Common myeloid progenitor, CD34-positive (primary cell): ENCODE results near the gene PDE2A.

ENCODE experiments used
- CTCF ChIA-PET: fragments of 350-600 bp; sonication (Branson Sonifier 250); formaldehyde crosslinking; loops from one replicate; lab custom pipeline; 2021; ENCODE audit warnings: antibody characterized with exemption; lab: Charles Lee
- POLR2A ChIA-PET: fragments of 350-600 bp; sonication (Branson Sonifier 250); formaldehyde crosslinking; loops from one replicate; lab custom pipeline; 2021; ENCODE audit warnings: antibody characterized with exemption; lab: Charles Lee
- DNase-seq, 3 donors: peaks; one replicate each; pipeline versions ENCODE4 v3.0.0 to v3.0.0-alpha.2; 2013
- H3K27ac ChIP-seq, 2 experiments: 1 replicate in 1 of 2; 2 replicates in 1 of 2; pipeline ENCODE4 v1.7.0; 2013; ENCODE audit warnings: inconsistent platforms in 2 of 2, low read length in 2 of 2, mild to moderate bottlenecking in 2 of 2, low read depth in 1 of 2, moderate library complexity in 1 of 2; ENCODE audit not compliant: severe bottlenecking in 2 of 2, insufficient read depth in 1 of 2, poor library complexity in 1 of 2
- H3K27me3 ChIP-seq, 5 experiments: replicated peaks in 2 of 5; 1 replicate in 3 of 5; 2 replicates in 2 of 5; pipeline versions ENCODE4 v1.6.1 to v1.7.0; 2013; ENCODE audit warnings: low read length in 4 of 5, mild to moderate bottlenecking in 2 of 5, moderate library complexity in 2 of 5, inconsistent platforms in 1 of 5; ENCODE audit not compliant: insufficient read depth in 5 of 5, control insufficient read depth in 4 of 5
- H3K36me3 ChIP-seq, 4 experiments: 1 replicate in 2 of 4; 2 replicates in 2 of 4; pipeline versions ENCODE4 v1.6.1 to v1.7.0; 2013; ENCODE audit warnings: low read length in 3 of 4, control low read depth in 1 of 4, mild to moderate bottlenecking in 1 of 4; ENCODE audit not compliant: control insufficient read depth in 4 of 4, insufficient read depth in 4 of 4
- H3K4me1 ChIP-seq, 4 experiments: 1 replicate in 3 of 4; 2 replicates in 1 of 4; pipeline versions ENCODE4 v1.6.1 to v1.7.1; 2013; ENCODE audit warnings: low read length in 3 of 4, mild to moderate bottlenecking in 3 of 4, control low read depth in 1 of 4, inconsistent platforms in 1 of 4, moderate library complexity in 1 of 4; ENCODE audit not compliant: control insufficient read depth in 4 of 4, insufficient read depth in 4 of 4; ENCODE audit errors: control extremely low read depth in 1 of 4
- H3K4me3 ChIP-seq, 7 experiments: 1 replicate in 4 of 7; 2 replicates in 3 of 7; pipeline versions ENCODE4 v1.5.1 to v1.7.0; 2013; ENCODE audit warnings: mild to moderate bottlenecking in 7 of 7, low read length in 6 of 7, moderate library complexity in 6 of 7, inconsistent platforms in 2 of 7, low read depth in 2 of 7, control low read depth in 1 of 7; ENCODE audit not compliant: insufficient read depth in 4 of 7, control insufficient read depth in 1 of 7; ENCODE audit errors: extremely low read depth in 1 of 7
- H3K9me3 ChIP-seq, 5 experiments: 1 replicate in 4 of 5; 2 replicates in 1 of 5; pipeline versions ENCODE4 v1.6.1 to v1.7.1; 2013; ENCODE audit warnings: low read length in 4 of 5, mild to moderate bottlenecking in 2 of 5, inconsistent platforms in 1 of 5, low read depth in 1 of 5, moderate library complexity in 1 of 5; ENCODE audit not compliant: control insufficient read depth in 4 of 5, insufficient read depth in 2 of 5; ENCODE audit errors: control extremely low read depth in 1 of 5
- WGBS: methylation state at CpG from one replicate; pipeline ENCODE4 v1.1.5; 2013; ENCODE audit not compliant: insufficient coverage; 5-methylcytosine and 5-hydroxymethylcytosine counted together

PDE2A gene

DNA sequence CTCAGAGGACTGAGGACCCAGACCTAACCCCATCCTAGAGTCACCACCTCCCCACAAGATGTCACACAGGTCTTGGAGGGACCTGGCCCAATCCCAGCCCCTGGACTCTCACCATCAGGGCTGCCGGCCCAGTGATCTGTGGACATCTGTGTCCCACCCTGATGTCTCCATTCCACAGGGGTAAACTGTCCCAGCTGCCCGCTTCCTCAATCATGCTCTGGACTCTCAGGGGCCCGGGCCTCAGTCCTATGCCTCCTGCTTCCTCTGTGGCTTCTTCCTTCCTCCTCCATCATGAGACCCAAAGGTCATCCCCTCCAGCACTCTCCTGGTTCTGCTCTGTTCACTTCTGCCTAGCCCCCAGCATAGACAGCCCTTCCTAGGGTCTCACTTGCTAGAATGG lies 45.8 kb upstream of the PDE2A start:
- Histone ChIP-seq H3K36me3 (peaks cover 0 to 61% (median 12%) of the 10 kb centered on the region in 4 experiments), H3K9me3 (no peaks in the 10 kb centered on the region), H3K27ac (peak overlapping the region; percentile 35 to 88), H3K4me3 (peak overlapping the region in 5 of 7 experiments; percentile 21 to 80 (median 73)), H3K4me1 (peaks cover 19 to 68% (median 58%) of the 10 kb centered on the region in 4 experiments), H3K27me3 (no peaks in the 10 kb centered on the region)
- ChIA-PET POLR2A (no interaction called here), CTCF (interaction anchor here (0.8 to 1.4 kb wide), 4 partner anchors 21 to 99 kb away, joined by 3 to 4 read pairs (median 4); no protein-coding TSS in a partner anchor)
- no peak for DNase-seq
- WGBS: 35% methylated on average over 3 of the region's 3 CpGs

DNA sequence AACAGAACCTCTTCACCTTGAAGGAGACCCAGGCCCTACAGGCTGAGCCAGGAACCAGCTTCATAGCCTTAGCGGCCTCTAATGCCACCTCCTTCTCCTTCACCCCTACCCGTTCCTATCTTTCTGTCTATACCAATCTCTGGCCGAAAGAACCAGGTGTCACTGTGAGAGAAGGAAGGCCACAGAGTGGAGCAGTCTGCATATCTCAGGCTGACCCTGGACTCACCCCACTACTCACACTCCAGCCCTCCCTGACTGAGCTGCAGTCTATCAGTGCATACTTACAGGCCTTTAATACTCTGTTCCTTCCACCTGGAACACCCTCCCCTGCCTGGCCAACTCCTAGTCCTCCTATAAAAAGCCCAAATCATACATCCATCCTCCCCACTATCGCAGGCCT lies 45.3 kb upstream of the PDE2A start:
- no peak for DNase-seq
- ChIA-PET POLR2A (no interaction called here), CTCF (interaction anchor here (1.3 to 2.6 kb wide), 2 partner anchors 9 to 129 kb away, joined by 3 to 5 read pairs; no protein-coding TSS in a partner anchor)
- Histone ChIP-seq H3K27me3 (no peaks in the 10 kb centered on the region), H3K27ac (peak overlapping the region; percentile 35 to 88), H3K36me3 (peaks cover under 1 to 62% (median 14%) of the 10 kb centered on the region in 4 experiments), H3K4me3 (peak overlapping the region in 3 of 7 experiments; percentile 21 to 80 (median 28)), H3K4me1 (peaks cover 19 to 64% (median 55%) of the 10 kb centered on the region in 4 experiments), H3K9me3 (no peaks in the 10 kb centered on the region)
- 90% methylated on average over 2 of the region's 4 CpGs for WGBS

DNA sequence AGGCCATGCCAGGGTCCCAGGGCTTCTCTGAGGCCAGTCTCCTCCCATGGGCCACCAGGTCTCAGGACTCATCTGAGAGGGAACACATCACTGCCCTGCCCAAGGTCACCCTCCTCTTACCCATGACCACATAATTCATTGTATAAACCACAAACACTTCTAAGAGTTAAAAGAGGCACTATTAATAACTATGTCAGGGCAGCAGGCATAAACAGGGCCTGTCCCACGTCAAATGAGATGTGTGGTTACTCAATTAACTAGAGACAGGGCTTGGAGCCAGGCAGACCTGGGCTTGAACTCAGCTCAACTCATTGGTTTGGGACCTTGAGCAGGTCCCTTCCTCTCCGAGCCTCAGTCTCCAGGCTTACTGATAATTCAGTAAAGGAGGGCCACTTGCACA lies 44.9 kb upstream of the PDE2A start:
- Histone ChIP-seq H3K27ac (peak overlapping the region in 1 of 2 experiments; percentile 88), H3K36me3 (peaks cover 4 to 62% (median 16%) of the 10 kb centered on the region in 4 experiments), H3K9me3 (no peaks in the 10 kb centered on the region), H3K4me1 (peaks cover 19 to 61% (median 55%) of the 10 kb centered on the region in 4 experiments), H3K27me3 (no peaks in the 10 kb centered on the region), H3K4me3 (peak overlapping the region in 1 of 7 experiments; percentile 80)
- 27% methylated on average over 2 of the region's 2 CpGs for WGBS
- peak in 2 of 3 donors; percentile 31 to 35 for DNase-seq
- POLR2A ChIA-PET: no interaction called here
- CTCF ChIA-PET: interaction anchor here (1.3 to 2.6 kb wide), 2 partner anchors 9 to 129 kb away, joined by 3 to 5 read pairs; no protein-coding TSS in a partner anchor

DNA sequence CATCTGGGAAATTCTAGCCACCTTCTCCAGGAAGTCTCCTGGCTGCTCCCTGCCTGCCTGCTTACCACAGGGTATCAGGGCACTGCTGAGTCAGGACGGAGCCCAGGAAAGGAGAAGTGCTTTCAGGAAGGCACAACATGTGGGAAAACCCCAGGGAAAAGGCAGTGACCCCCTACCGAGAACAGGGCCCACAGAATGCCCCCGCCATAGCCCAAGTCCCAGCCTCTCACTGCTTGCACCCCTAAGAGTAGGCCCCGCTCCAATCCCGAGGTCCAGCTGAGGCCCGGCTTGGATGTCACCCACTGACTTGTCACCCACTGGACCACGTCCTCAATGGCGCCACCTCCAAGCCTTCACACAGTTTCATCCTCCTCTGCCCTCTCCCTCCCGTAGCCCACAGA lies 43.9 kb upstream of the PDE2A start:
- ChIA-PET POLR2A (no interaction called here), CTCF (interaction anchor here (1.3 to 3.0 kb wide), 3 partner anchors 10 to 128 kb away, joined by 3 to 6 read pairs (median 5); no protein-coding TSS in a partner anchor)
- H3K36me3 ChIP-seq: peaks cover 4 to 57% (median 19%) of the 10 kb centered on the region in 4 experiments
- DNase-seq: no peak
- 80% methylated on average over 7 of the region's 9 CpGs for WGBS
- H3K4me1 ChIP-seq: peaks cover 16 to 53% (median 51%) of the 10 kb centered on the region in 4 experiments
- no peak overlapping the region for H3K27ac ChIP-seq
- no peaks in the 10 kb centered on the region for H3K27me3 ChIP-seq
- H3K9me3 ChIP-seq: no peaks in the 10 kb centered on the region
- H3K4me3 ChIP-seq: no peak overlapping the region

GRCh38 chr11:72716788-72717435 lies 42.7 kb upstream of the PDE2A start:
- peaks cover 4 to 68% (median 25%) of the 10 kb centered on the region in 4 experiments for H3K36me3 ChIP-seq
- no peak overlapping the region for H3K27ac ChIP-seq
- ChIA-PET POLR2A (no interaction called here), CTCF (interaction anchor here (0.6 to 3.0 kb wide), 7 partner anchors 8 to 186 kb away, joined by 3 to 7 read pairs (median 5); no protein-coding TSS in a partner anchor)
- DNase-seq: no peak
- no peak overlapping the region for H3K4me3 ChIP-seq
- WGBS: 92% methylated on average over 14 of the region's 14 CpGs
- no peaks in the 10 kb centered on the region for H3K9me3 ChIP-seq
- peaks cover 12 to 41% (median 41%) of the 10 kb centered on the region in 4 experiments for H3K4me1 ChIP-seq
- H3K27me3 ChIP-seq: no peaks in the 10 kb centered on the region

DNA sequence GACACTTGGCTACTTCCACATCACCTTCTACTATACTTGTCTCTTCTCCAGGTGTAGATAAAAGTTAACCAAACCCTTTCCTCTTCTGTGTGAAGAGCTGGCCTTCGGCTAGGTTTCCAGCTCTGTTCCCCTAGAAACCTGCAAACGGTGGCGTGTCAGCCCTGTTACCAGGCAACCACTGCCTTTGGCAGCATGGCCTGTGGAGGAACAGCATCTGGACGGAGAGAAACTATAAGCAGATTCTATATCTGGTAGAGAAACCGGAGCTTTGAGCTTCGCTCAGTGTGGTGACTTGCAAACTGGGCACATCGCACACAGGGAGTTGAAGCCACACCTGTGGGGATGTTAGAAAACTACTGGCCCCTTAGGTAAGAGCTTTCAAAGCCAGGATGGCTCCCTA lies 42.1 kb upstream of the PDE2A start:
- peaks cover 4 to 73% (median 29%) of the 10 kb centered on the region in 4 experiments for H3K36me3 ChIP-seq
- H3K4me1 ChIP-seq: peaks cover 12 to 35% (median 35%) of the 10 kb centered on the region in 4 experiments
- POLR2A ChIA-PET: no interaction called here
- H3K27ac ChIP-seq: no peak overlapping the region
- peak in 2 of 3 donors; percentile 20 to 43 for DNase-seq
- no peaks in the 10 kb centered on the region for H3K27me3 ChIP-seq
- H3K9me3 ChIP-seq: no peaks in the 10 kb centered on the region
- 92% methylated on average over 7 of the region's 7 CpGs for WGBS
- CTCF ChIA-PET: interaction anchor here (0.6 to 3.0 kb wide), 7 partner anchors 9 to 186 kb away, joined by 3 to 7 read pairs (median 4); no protein-coding TSS in a partner anchor
- H3K4me3 ChIP-seq: no peak overlapping the region

DNA sequence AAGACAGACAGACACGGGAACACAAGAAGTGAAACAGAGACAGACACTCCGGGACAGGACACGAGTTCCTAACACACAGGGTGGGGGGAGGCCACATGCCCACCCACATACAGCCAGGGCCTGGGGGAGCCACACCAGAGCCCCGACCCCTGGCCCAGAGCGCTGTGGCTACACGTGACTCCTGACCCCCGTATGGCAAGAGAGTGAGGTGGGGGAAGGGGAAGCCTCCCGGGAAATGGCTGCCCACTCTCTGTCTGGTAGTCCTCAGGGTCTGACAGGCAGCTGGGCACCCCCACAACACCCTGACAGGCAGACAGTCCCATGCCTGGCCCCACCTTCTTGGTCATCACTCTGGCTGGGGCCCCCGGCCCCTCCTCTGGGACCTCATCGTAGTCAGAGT lies 38.6 kb upstream of the PDE2A start:
- no peak overlapping the region for H3K27ac ChIP-seq
- WGBS: 95% methylated on average over 7 of the region's 10 CpGs
- H3K36me3 ChIP-seq: peaks cover 10 to 85% (median 49%) of the 10 kb centered on the region in 4 experiments
- no peaks in the 10 kb centered on the region for H3K27me3 ChIP-seq
- POLR2A ChIA-PET: no interaction called here
- DNase-seq: no peak
- CTCF ChIA-PET: no interaction called here
- no peak overlapping the region for H3K4me3 ChIP-seq
- no peaks in the 10 kb centered on the region for H3K9me3 ChIP-seq
- H3K4me1 ChIP-seq: peaks cover 0 to under 1% (median under 1%) of the 10 kb centered on the region in 4 experiments
